ENCODE data around the gene ACTL6B. TPM values are rescaled to one million over a fixed set of nuclear protein-coding genes. Genes with fewer than 3 reads are reported as not detected.

Gene ACTL6B
- total and polyA plus RNA-seq, 2 of the 8 experiments (the other 6 are each of a cell fraction or from before 2014, with no cell fraction given): 2.1 to 4.5 TPM

DNA sequence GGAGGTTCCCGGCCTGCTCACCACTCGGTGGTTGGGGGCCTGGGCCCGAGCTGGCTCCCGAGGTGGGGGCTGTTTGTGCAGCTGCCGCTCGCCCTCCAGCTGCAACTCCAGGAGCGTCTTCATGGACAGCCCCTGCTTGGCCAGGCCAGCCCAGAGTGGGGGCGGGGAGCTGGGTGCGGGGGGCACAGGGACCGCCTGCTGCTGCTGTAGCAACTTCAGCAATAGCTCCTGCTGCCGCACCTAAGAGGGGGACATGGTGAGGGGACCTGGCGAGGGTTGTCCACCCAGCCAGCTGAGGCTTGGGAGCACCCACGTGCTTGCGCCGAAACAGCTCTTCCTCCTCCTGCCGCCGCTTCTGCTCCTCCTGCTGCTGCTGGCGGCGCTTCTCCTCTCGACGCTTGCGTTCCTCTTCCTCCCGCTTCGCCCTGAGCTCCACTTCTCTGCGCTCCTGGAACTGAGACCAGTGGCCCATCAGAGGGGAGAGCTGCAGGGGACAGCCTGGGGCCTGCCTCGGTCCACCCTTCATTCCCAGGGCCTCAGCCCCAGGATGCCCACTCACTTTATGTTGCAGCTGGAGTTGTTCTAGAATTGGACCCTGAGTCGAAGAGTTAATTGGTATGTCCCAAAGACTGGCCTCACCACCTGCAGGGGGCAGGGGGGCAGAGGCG, 26.9 kb upstream of the ACTL6B start:
- Histone ChIP-seq H3K4me1 (replicated peaks in 1 of 4; ENCODE audit: control insufficient read depth in 3 of 4, insufficient read depth in 4 of 4, low read length in 3 of 4) (peaks cover 0 to 7% (median 2%) of the 10 kb centered on the region in 4 experiments; a peak in 5 of 7 replicates), H2BK5ac (ENCODE audit: low read depth, low read length) (no peak overlapping the region), H3K79me2 (ENCODE audit: control insufficient read depth in 1 of 2, insufficient read depth in 2 of 2, low read length in 2 of 2) (peaks cover 0 to 9% of the 10 kb centered on the region in 2 experiments; a peak in 1 of 4 replicates), H3K14ac (ENCODE audit: insufficient read length) (no peak overlapping the region), H3K9ac (replicated peaks in 1 of 4; ENCODE audit: extremely low read depth in 1 of 4, low read depth in 3 of 4, low read length in 3 of 4) (no peak overlapping the region), H2BK20ac (ENCODE audit: low read length) (no peak overlapping the region), H3K4ac (replicated peaks; ENCODE audit: insufficient read length, low read depth, low read length) (no peak overlapping the region), H3K23ac (ENCODE audit: insufficient read length) (no peak overlapping the region), H4K91ac (replicated peaks; ENCODE audit: insufficient read length, low read length) (no peak overlapping the region), H2AK5ac (ENCODE audit: low read depth, low read length) (no peak overlapping the region), H2BK12ac (ENCODE audit: low read depth, low read length) (no peak overlapping the region), H2AFZ (ENCODE audit: low read length) (no peak overlapping the region), H3K4me2 (ENCODE audit: insufficient read depth in 1 of 2, low read depth in 2 of 2, low read length in 2 of 2) (no peak overlapping the region), H2BK15ac (ENCODE audit: low read length) (no peak overlapping the region), H3K23me2 (ENCODE audit: low read depth, low read length) (no peaks in the 10 kb centered on the region; the same call in 1 of the 2 replicates), H3K9me3 (ENCODE audit: insufficient read depth in 2 of 2, low read depth in 1 of 2, low read length in 1 of 2) (no peaks in the 10 kb centered on the region), H2BK120ac (replicated peaks; ENCODE audit: low read depth, low read length) (no peak overlapping the region), H4K20me1 (replicated peaks in 1 of 2; ENCODE audit: control insufficient read depth in 1 of 2, insufficient read depth in 2 of 2, low read length in 2 of 2) (peaks cover 8 to 40% of the 10 kb centered on the region in 2 experiments), H4K5ac (ENCODE audit: insufficient read length, low read depth, low read length) (no peak overlapping the region), H3K18ac (ENCODE audit: extremely low read depth, low read length) (no peak overlapping the region), H3K56ac (replicated peaks; ENCODE audit: insufficient read length, low read depth, low read length) (no peak overlapping the region), H3K4me3 (ENCODE audit: extremely low read depth in 1 of 4, insufficient read depth in 2 of 4, low read depth in 3 of 4, low read length in 4 of 4) (no peak overlapping the region), H3K79me1 (ENCODE audit: low read depth, low read length) (peaks cover 2% of the 10 kb centered on the region; the same call in 1 of the 2 replicates), H4K8ac (ENCODE audit: extremely low read depth, insufficient read depth, low read length) (peak overlapping the region; percentile 5; the same call in 1 of the 2 replicates), H3K27me3 (replicated peaks in 1 of 4; ENCODE audit: control insufficient read depth in 3 of 4, extremely low read depth in 1 of 4, insufficient read depth in 3 of 4, low read length in 3 of 4) (no peaks in the 10 kb centered on the region), H3K36me3 (ENCODE audit: control insufficient read depth in 2 of 4, insufficient read depth in 4 of 4, low read length in 3 of 4) (peaks cover 43 to 97% (median 72%) of the 10 kb centered on the region in 4 experiments), H3K27ac (ENCODE audit: low read depth, low read length) (no peak overlapping the region)
- 91% methylated on average over 23 of the region's 28 CpGs; no CpG with 5 or more reads in 1 of the 2 experiments for WGBS, 2 experiments (ENCODE audit: extremely low coverage in 1 of 2, insufficient coverage in 1 of 2, insufficient read length in 1 of 2, insufficient replicate concordance in 2 of 2, low coverage in 1 of 2, low lambda C conversion rate in 2 of 2, missing lambda C conversion rate in 1 of 2)
- CTCF ChIA-PET (ENCODE audit: partially characterized antibody): interaction anchor here (0.5 to 20.7 kb wide), 15 partner anchors 10 to 552 kb away, joined by 3 to 254 read pairs (median 4); partner anchors contain the start of genes GIGYF1, POP7 and TFR2
- POLR2A ChIA-PET (ENCODE audit: partially characterized antibody): interaction anchor here (0.7 to 14.3 kb wide), 12 partner anchors 4 to 192 kb away, joined by 3 to 257 read pairs (median 4); partner anchors contain the start of genes GIGYF1, GNB2 and SRRT
- FAIRE-seq (no peak), DNase-seq (ENCODE audit: low read depth in 1 of 2, low spot score in 2 of 2) (no peak)
- no peak for TF ChIP-seq NANOG (IDR thresholded peaks at IDR 0.05; ENCODE audit: insufficient read depth, low read depth, low read length, poor library complexity, severe bottlenecking)
- no peak for TF ChIP-seq SIRT6 (IDR thresholded peaks at IDR 0.05; ENCODE audit: low read length)
- TF ChIP-seq CREB1 (IDR thresholded peaks at IDR 0.05): no peak
- TF ChIP-seq, protein P1, sequence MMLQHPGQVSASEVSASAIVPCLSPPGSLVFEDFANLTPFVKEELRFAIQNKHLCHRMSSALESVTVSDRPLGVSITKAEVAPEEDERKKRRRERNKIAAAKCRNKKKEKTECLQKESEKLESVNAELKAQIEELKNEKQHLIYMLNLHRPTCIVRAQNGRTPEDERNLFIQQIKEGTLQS (IDR thresholded peaks at IDR 0.05; ENCODE audit: insufficient read depth, low read depth, low read length): no peak
- no peak for TF ChIP-seq POU5F1 (IDR thresholded peaks at IDR 0.05; ENCODE audit: low read depth, low read length)
- TF ChIP-seq EP300 (IDR thresholded peaks at IDR 0.05; ENCODE audit: borderline replicate concordance in 1 of 2, low read depth in 2 of 2, low read length in 2 of 2): no peak
- TF ChIP-seq BCL11A (IDR thresholded peaks at IDR 0.05; ENCODE audit: low read depth in 2 of 2, low read length in 2 of 2): no peak
- TF ChIP-seq HDAC2 (IDR thresholded peaks at IDR 0.05; ENCODE audit: borderline replicate concordance in 1 of 2, low read depth in 2 of 2, low read length in 2 of 2): no peak
- no peak for TF ChIP-seq YY1 (IDR thresholded peaks at IDR 0.05; ENCODE audit: low read depth, low read length)
- TF ChIP-seq, protein P2, sequence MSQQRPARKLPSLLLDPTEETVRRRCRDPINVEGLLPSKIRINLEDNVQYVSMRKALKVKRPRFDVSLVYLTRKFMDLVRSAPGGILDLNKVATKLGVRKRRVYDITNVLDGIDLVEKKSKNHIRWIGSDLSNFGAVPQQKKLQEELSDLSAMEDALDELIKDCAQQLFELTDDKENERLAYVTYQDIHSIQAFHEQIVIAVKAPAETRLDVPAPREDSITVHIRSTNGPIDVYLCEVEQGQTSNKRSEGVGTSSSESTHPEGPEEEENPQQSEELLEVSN (IDR thresholded peaks at IDR 0.05): no peak
- TF ChIP-seq CEBPB (IDR thresholded peaks at IDR 0.05; ENCODE audit: low read depth, low read length): no peak

All from H1 (cell line).